OCI-LY1 (cell line): ENCODE data around the gene LGR5.

Experiments used
- H2AFZ ChIP-seq: fragments of 200-600 bp; sonication (generic), shearing (Covaris generic); 2 replicates; pipeline ENCODE4 v1.6.0; 2014; ENCODE audit warnings: antibody characterized with exemption, mild to moderate bottlenecking, low read length
- H3F3A ChIP-seq: fragments of 200-600 bp; sonication (generic), shearing (Covaris generic); 2 replicates; pipeline ENCODE4 v1.6.0; 2014; ENCODE audit warnings: mild to moderate bottlenecking, antibody characterized with exemption, low read length, moderate library complexity; ENCODE audit not compliant: insufficient read depth
- H3K27ac ChIP-seq: fragments of 200-600 bp; sonication (generic); 2 replicates; pipeline ENCODE4 v1.5.1; 2014; ENCODE audit warnings: low read length, mixed run types, mild to moderate bottlenecking, low read depth; ENCODE audit not compliant: poor library complexity, severe bottlenecking
- H3K27me3 ChIP-seq: fragments of 200-600 bp; sonication (generic); 2 replicates; pipeline ENCODE4 v1.6.0; 2014; ENCODE audit warnings: antibody characterized with exemption, mild to moderate bottlenecking, low read length, moderate library complexity; ENCODE audit not compliant: insufficient read depth
- H3K36me3 ChIP-seq: fragments of 200-600 bp; sonication (generic); 2 replicates; pipeline ENCODE4 v1.6.1; 2014; ENCODE audit warnings: mild to moderate bottlenecking, antibody characterized with exemption, low read length, moderate library complexity, mixed read lengths; ENCODE audit not compliant: insufficient read depth
- H3K4me1 ChIP-seq: fragments of 200-600 bp; sonication (generic); 2 replicates; pipeline ENCODE4 v1.5.1; 2014; ENCODE audit warnings: mild to moderate bottlenecking, low read length, moderate library complexity; ENCODE audit not compliant: insufficient read depth, severe bottlenecking
- H3K4me2 ChIP-seq: fragments of 200-600 bp; sonication (generic), shearing (Covaris generic); 2 replicates; pipeline ENCODE4 v1.6.1; 2014; ENCODE audit warnings: low read length
- H3K4me3 ChIP-seq: fragments of 200-600 bp; sonication (generic); 2 replicates; pipeline ENCODE4 v1.5.1; 2014; ENCODE audit warnings: low read length, low read depth, mild to moderate bottlenecking, mixed read lengths; ENCODE audit not compliant: poor library complexity, severe bottlenecking
- H3K79me2 ChIP-seq: fragments of 200-600 bp; shearing (Covaris generic); 2 replicates; pipeline ENCODE4 v1.6.1; 2016; ENCODE audit warnings: mixed run types, low read length, mixed read lengths; ENCODE audit not compliant: insufficient read depth
- H3K9ac ChIP-seq: fragments of 200-600 bp; sonication (generic), shearing (Covaris generic); 2 replicates; pipeline ENCODE4 v1.6.1; 2014; ENCODE audit warnings: mild to moderate bottlenecking, low read length, mixed read lengths
- H3K9me2 ChIP-seq: fragments of 200-600 bp; sonication (generic), shearing (Covaris generic); 2 replicates; pipeline ENCODE4 v1.6.1; 2014; ENCODE audit warnings: low read depth, mild to moderate bottlenecking, low read length, mixed read lengths
- H3K9me3 ChIP-seq: fragments of 200-600 bp; shearing (Covaris generic); 2 replicates; pipeline ENCODE4 v1.6.1; 2014; ENCODE audit warnings: low read length, mixed read lengths
- H4K20me1 ChIP-seq: fragments of 200-600 bp; sonication (generic), shearing (Covaris generic); 2 replicates; pipeline ENCODE4 v1.6.0; 2016; ENCODE audit warnings: mild to moderate bottlenecking, low read length; ENCODE audit not compliant: insufficient read depth
- CTCF ChIP-seq: fragments of 200-600 bp; sonication (generic), shearing (Covaris generic); IDR thresholded peaks from 2 replicates; pipeline ENCODE4 v1.5.1; 2017; ENCODE audit warnings: mild to moderate bottlenecking, antibody characterized with exemption, low read length, moderate library complexity, mixed read lengths
- EZH2 ChIP-seq: fragments of 200-600 bp; sonication (generic), shearing (Covaris generic); IDR thresholded peaks from 2 replicates; pipeline ENCODE4 v1.8.0; 2017; ENCODE audit warnings: borderline replicate concordance, mixed run types, mild to moderate bottlenecking, antibody characterized with exemption, low read length, moderate library complexity, mixed read lengths

Gene LGR5

GRCh38 chr12:71592841-71593240 lies 153.2 kb downstream of the LGR5 start:
- H4K20me1 ChIP-seq: no peaks in the 10 kb centered on the region
- TF ChIP-seq CTCF (no peak), EZH2 (no peak)
- no peaks in the 10 kb centered on the region for H3K27me3 ChIP-seq
- H3K79me2 ChIP-seq: no peaks in the 10 kb centered on the region
- H3K4me3 ChIP-seq: no peak overlapping the region
- H3K27ac ChIP-seq: no peak overlapping the region
- H3K9me2 ChIP-seq: no peaks in the 10 kb centered on the region
- H3K4me1 ChIP-seq: no peaks in the 10 kb centered on the region
- no peak overlapping the region for H2AFZ ChIP-seq
- no peaks in the 10 kb centered on the region for H3K36me3 ChIP-seq
- no peak overlapping the region for H3K9ac ChIP-seq
- H3K9me3 ChIP-seq: no peaks in the 10 kb centered on the region
- no peak overlapping the region for H3K4me2 ChIP-seq
- no peaks in the 10 kb centered on the region for H3F3A ChIP-seq

GRCh38 chr12:71594214-71594948 lies 154.8 kb downstream of the LGR5 start:
- Histone ChIP-seq H3F3A (no peaks in the 10 kb centered on the region), H3K4me3 (no peak overlapping the region), H3K9me3 (0 out of 2 replicates have a peak, but pooled peaks cover 2% of the 10 kb centered on the region), H3K4me2 (no peak overlapping the region), H2AFZ (no peak overlapping the region), H3K27me3 (no peaks in the 10 kb centered on the region), H3K9ac (no peak overlapping the region), H4K20me1 (no peaks in the 10 kb centered on the region), H3K36me3 (no peaks in the 10 kb centered on the region), H3K79me2 (no peaks in the 10 kb centered on the region), H3K4me1 (no peaks in the 10 kb centered on the region), H3K9me2 (no peaks in the 10 kb centered on the region), H3K27ac (no peak overlapping the region)
- TF ChIP-seq EZH2 (no peak), CTCF (no peak)

- H4K20me1 ChIP-seq: no peaks in the 10 kb centered on the region
- H3K9ac ChIP-seq: no peak overlapping the region
- no peak overlapping the region for H3K4me3 ChIP-seq
- no peaks in the 10 kb centered on the region for H3K36me3 ChIP-seq
- H3K27me3 ChIP-seq: no peaks in the 10 kb centered on the region
- H3K9me2 ChIP-seq: no peaks in the 10 kb centered on the region
- H3F3A ChIP-seq: no peaks in the 10 kb centered on the region
- H3K4me2 ChIP-seq: no peak overlapping the region
- TF ChIP-seq CTCF (no peak), EZH2 (no peak)
- H3K4me1 ChIP-seq: no peaks in the 10 kb centered on the region
- no peaks in the 10 kb centered on the region for H3K79me2 ChIP-seq
- H2AFZ ChIP-seq: no peak overlapping the region
- H3K9me3 ChIP-seq: 0 out of 2 replicates have a peak, but pooled peaks cover 2% of the 10 kb centered on the region
- no peak overlapping the region for H3K27ac ChIP-seq
These were observed 159.6 kb downstream of the LGR5 start for GRCh38 chr12:71599210-71599609.
